GM12891 (cell line): ENCODE data around the gene CARD18. TPM values are rescaled to one million over a fixed set of nuclear protein-coding genes. Genes with fewer than 3 reads are reported as not detected.

Source experiments
- DNase-seq: peaks from one replicate; pipeline ENCODE4 v3.0.0; 2011; ENCODE audit warnings: low spot score; ENCODE audit not compliant: insufficient read length
- FAIRE-seq: peaks from 2 replicates; lab custom pipeline; 2011; peaks lifted over from hg19 to GRCh38; lab: Jason Lieb, UNC
- PAX5 ChIP-seq: IDR thresholded peaks from 2 replicates; pipeline ENCODE4 v1.6.1; 2011; ENCODE audit warnings: low read length, moderate library complexity, mild to moderate bottlenecking; ENCODE audit not compliant: insufficient read depth, severe bottlenecking
- POLR2A ChIP-seq: IDR thresholded peaks from 2 replicates; pipeline ENCODE4 v1.6.1; 2011; ENCODE audit warnings: low read depth, low read length, control low read depth
- POLR2AphosphoS5 ChIP-seq: IDR thresholded peaks from 2 replicates; pipeline ENCODE4 v1.6.1; 2011; ENCODE audit warnings: low read depth, low read length, control low read depth
- POU2F2 ChIP-seq: IDR thresholded peaks from 2 replicates; pipeline ENCODE4 v1.6.1; 2011; ENCODE audit warnings: low read depth, mild to moderate bottlenecking, control low read depth, low read length, moderate library complexity
- SPI1 ChIP-seq: IDR thresholded peaks from 2 replicates; pipeline ENCODE4 v1.6.1; 2011; ENCODE audit warnings: low read depth, low read length, control low read depth
- TAF1 ChIP-seq: IDR thresholded peaks from 2 replicates; pipeline ENCODE4 v1.6.1; 2011; ENCODE audit warnings: low read depth, low read length, control low read depth
- polyA plus RNA-seq: library from polyadenylated mRNA; unstranded; fragments of >200 nt; gene quantifications from one replicate; pipeline ENCODE4 v1.2.1, GENCODE V29; 2012; ENCODE audit warnings: low read depth, missing spikeins, inconsistent platforms; ENCODE audit not compliant: missing spikeins

The CARD18 gene
- not detected for polyA plus RNA-seq

- DNase-seq (no peak), FAIRE-seq (no peak)
- no peak for TF ChIP-seq POLR2AphosphoS5
- no peak for TF ChIP-seq PAX5
- TF ChIP-seq TAF1: no peak
- TF ChIP-seq POU2F2: no peak
- no peak for TF ChIP-seq SPI1
- no peak for TF ChIP-seq POLR2A
Measured at GRCh38 chr11:105139669-105140068, at the start of gene CARD18. Gene CARD18 (minus strand): TSS chr11:105139769. CDS start chr11:105139726, 43 bp downstream.

- FAIRE-seq (no peak), DNase-seq (no peak)
- TF ChIP-seq POU2F2: no peak
- TF ChIP-seq SPI1: no peak
- no peak for TF ChIP-seq TAF1
Measured at GRCh38 chr11:105183987-105184386, 44.4 kb upstream of the CARD18 start.

- TF ChIP-seq SPI1: no peak
- TF ChIP-seq POU2F2: no peak
- TF ChIP-seq POLR2AphosphoS5: no peak
- TF ChIP-seq TAF1: no peak
- no peak for TF ChIP-seq PAX5
- TF ChIP-seq POLR2A: no peak
- FAIRE-seq: no peak
- DNase-seq: no peak
Measured at GRCh38 chr11:105183426-105183825, 43.9 kb upstream of the CARD18 start.

- DNase-seq (no peak), FAIRE-seq (no peak)
- TF ChIP-seq TAF1 (no peak), POLR2A (no peak), PAX5 (no peak), POU2F2 (no peak), POLR2AphosphoS5 (no peak), SPI1 (no peak)
Measured at GRCh38 chr11:105181521-105181920, 42.0 kb upstream of the CARD18 start.

- no peak for DNase-seq
- TF ChIP-seq PAX5 (no peak), POLR2A (no peak), POU2F2 (no peak), SPI1 (no peak), POLR2AphosphoS5 (no peak), TAF1 (no peak)
- no peak for FAIRE-seq
Measured at GRCh38 chr11:105181100-105181499, 41.5 kb upstream of the CARD18 start.

- TF ChIP-seq PAX5 (no peak), POU2F2 (no peak), SPI1 (no peak), TAF1 (no peak), POLR2AphosphoS5 (no peak), POLR2A (no peak)
- DNase-seq (no peak), FAIRE-seq (no peak)
Measured at GRCh38 chr11:105179542-105180278, 40.1 kb upstream of the CARD18 start.

GRCh38 chr11:105177658-105178057 is 38.1 kb upstream of the CARD18 start:
- DNase-seq: no peak
- no peak for TF ChIP-seq SPI1
- TF ChIP-seq POU2F2: no peak
- no peak for TF ChIP-seq POLR2AphosphoS5
- no peak for TF ChIP-seq POLR2A
- TF ChIP-seq TAF1: no peak
- TF ChIP-seq PAX5: no peak
- no peak for FAIRE-seq

GRCh38 chr11:105168457-105168856 is 28.9 kb upstream of the CARD18 start:
- FAIRE-seq: no peak
- TF ChIP-seq SPI1 (no peak), POU2F2 (no peak), POLR2A (no peak), TAF1 (no peak), PAX5 (no peak)
- no peak for DNase-seq

- FAIRE-seq (no peak), DNase-seq (no peak)
- TF ChIP-seq POU2F2: no peak
- TF ChIP-seq TAF1: no peak
- TF ChIP-seq SPI1: no peak
- TF ChIP-seq POLR2AphosphoS5: no peak
- no peak for TF ChIP-seq POLR2A
- TF ChIP-seq PAX5: no peak
Measured at GRCh38 chr11:105167244-105167643, 27.7 kb upstream of the CARD18 start.
